IMR-90 (cell line): ENCODE data around the gene LEO1. TPM values are rescaled to one million over a fixed set of nuclear protein-coding genes. Genes with fewer than 3 reads are reported as not detected.

ENCODE experiments used
- ATAC-seq: fragments of 200-7000 bp; cut with Tn5 transposase; 2 replicates; pipeline ENCODE4 v1.9.1; 2020; ENCODE audit warnings: low read depth, mild to moderate bottlenecking, moderate library complexity
- BruUV-seq: library from RNA; stranded (reverse); fragments of 400-500 nt; replicated peaks from 2 replicates; lab custom pipeline; 2021; lab: Mats Ljungman, UMichigan
- CTCF ChIA-PET: fragments of 300-600 bp; formaldehyde crosslinking; extraction: SDS; loops from one replicate; lab custom pipeline; 2021; ENCODE audit warnings: antibody characterized with exemption; lab: Yijun Ruan, JAX
- POLR2A ChIA-PET: fragments of 300-600 bp; sonication (Branson Sonifier 250); formaldehyde crosslinking; loops from one replicate; lab custom pipeline; 2022; ENCODE audit warnings: antibody characterized with exemption; ENCODE audit not compliant: unreplicated experiment; lab: Charles Lee
- DNase-seq: peaks from one replicate; pipeline ENCODE4 v3.0.0; 2013
- H2AFZ ChIP-seq: replicated peaks from 2 replicates; pipeline ENCODE3; 2013; ENCODE audit warnings: low read length, mild to moderate bottlenecking; ENCODE audit not compliant: poor library complexity
- H2AK5ac ChIP-seq: 2 replicates; pipeline ENCODE4 v1.6.1; 2013; ENCODE audit warnings: low read depth, low read length, inconsistent platforms
- H2AK9ac ChIP-seq: replicated peaks from 2 replicates; pipeline ENCODE3; 2013; ENCODE audit warnings: mild to moderate bottlenecking, low read depth, low read length, moderate library complexity; ENCODE audit not compliant: poor library complexity
- H2BK120ac ChIP-seq: 2 replicates; pipeline ENCODE4 v1.6.1; 2013; ENCODE audit warnings: low read depth, low read length, inconsistent platforms
- H2BK15ac ChIP-seq: 3 replicates; pipeline ENCODE4 v1.6.1; 2013; ENCODE audit warnings: low read depth, low read length, inconsistent platforms
- H2BK20ac ChIP-seq: 2 replicates; pipeline ENCODE4 v1.6.1; 2013; ENCODE audit warnings: low read depth, mild to moderate bottlenecking, inconsistent platforms, low read length, moderate library complexity
- H2BK5ac ChIP-seq: 2 replicates; pipeline ENCODE4 v1.6.1; 2013; ENCODE audit warnings: mild to moderate bottlenecking, low read depth, low read length, inconsistent platforms; ENCODE audit not compliant: poor library complexity, severe bottlenecking
- H3K14ac ChIP-seq: replicated peaks from 2 replicates; pipeline ENCODE4 v1.6.1; 2013; ENCODE audit warnings: low read depth, low read length, inconsistent platforms
- H3K18ac ChIP-seq: 2 replicates; pipeline ENCODE4 v1.6.1; 2013; ENCODE audit warnings: low read depth, low read length, control low read depth
- H3K23ac ChIP-seq: 2 replicates; pipeline ENCODE4 v1.6.1; 2013; ENCODE audit warnings: low read depth, low read length, inconsistent platforms
- H3K27ac ChIP-seq: 2 replicates; pipeline ENCODE4 v1.5.1; 2013; ENCODE audit warnings: mild to moderate bottlenecking, control low read depth, low read length; ENCODE audit not compliant: insufficient read depth
- H3K27me3 ChIP-seq: 2 replicates; pipeline ENCODE4 v1.6.1; 2013; ENCODE audit warnings: low read length; ENCODE audit not compliant: control insufficient read depth, insufficient read depth
- H3K36me3 ChIP-seq: 2 replicates; pipeline ENCODE4 v1.6.1; 2013; ENCODE audit warnings: low read length, mixed read lengths; ENCODE audit not compliant: control insufficient read depth, insufficient read depth
- H3K4ac ChIP-seq: 2 replicates; pipeline ENCODE4 v1.6.1; 2013; ENCODE audit warnings: low read depth, low read length, inconsistent platforms
- H3K4me1 ChIP-seq: 2 replicates; pipeline ENCODE4 v1.6.1; 2013; ENCODE audit warnings: low read length, mixed read lengths; ENCODE audit not compliant: control insufficient read depth, insufficient read depth
- H3K4me2 ChIP-seq: 2 replicates; pipeline ENCODE4 v1.6.1; 2013; ENCODE audit warnings: low read depth, mild to moderate bottlenecking, control low read depth, low read length, moderate library complexity
- H3K4me3 ChIP-seq: 2 replicates; pipeline ENCODE4 v1.5.1; 2013; ENCODE audit warnings: low read depth, mild to moderate bottlenecking, control low read depth, low read length, moderate library complexity; ENCODE audit not compliant: insufficient read depth
- H3K56ac ChIP-seq: 2 replicates; pipeline ENCODE4 v1.6.1; 2013; ENCODE audit warnings: low read length, inconsistent platforms; ENCODE audit not compliant: insufficient read depth; ENCODE audit errors: extremely low read depth
- H3K79me1 ChIP-seq, 2 experiments: 2 replicates each; pipeline ENCODE4 v1.6.1; 2013; ENCODE audit warnings: low read length in 2 of 2, inconsistent platforms in 1 of 2, low read depth in 1 of 2
- H3K9ac ChIP-seq: 2 replicates; pipeline ENCODE4 v1.6.1; 2013; ENCODE audit warnings: low read depth, low read length, control low read depth
- H3K9me1 ChIP-seq: 2 replicates; pipeline ENCODE4 v1.6.1; 2013; ENCODE audit warnings: low read length, inconsistent platforms; ENCODE audit not compliant: insufficient read depth
- H3K9me3 ChIP-seq: 2 replicates; pipeline ENCODE4 v1.6.1; 2013; ENCODE audit warnings: low read length; ENCODE audit not compliant: control insufficient read depth, insufficient read depth
- H4K20me1 ChIP-seq: 2 replicates; pipeline ENCODE4 v1.6.1; 2013; ENCODE audit warnings: low read length, inconsistent platforms; ENCODE audit not compliant: insufficient read depth
- H4K5ac ChIP-seq: 2 replicates; pipeline ENCODE4 v1.6.1; 2013; ENCODE audit warnings: mild to moderate bottlenecking, low read depth, low read length, control low read depth
- H4K8ac ChIP-seq, 2 experiments: 2 replicates each; pipeline ENCODE4 v1.6.1; 2013; ENCODE audit warnings: low read depth in 2 of 2, low read length in 2 of 2, control low read depth in 1 of 2, inconsistent platforms in 1 of 2
- H4K91ac ChIP-seq: 2 replicates; pipeline ENCODE4 v1.6.1; 2013; ENCODE audit warnings: low read depth, low read length, inconsistent platforms; ENCODE audit not compliant: insufficient read depth
- CHD1 ChIP-seq: IDR thresholded peaks from 2 replicates; pipeline ENCODE4 v1.6.1; 2012; ENCODE audit warnings: low read depth, low read length, improper control_type of control experiment
- MAFK ChIP-seq: IDR thresholded peaks from 2 replicates; pipeline ENCODE4 v1.6.1; 2012; ENCODE audit warnings: low read depth, low read length, improper control_type of control experiment
- RCOR1 ChIP-seq: IDR thresholded peaks from 2 replicates; pipeline ENCODE4 v1.6.1; 2012; ENCODE audit warnings: mild to moderate bottlenecking, low read length, improper control_type of control experiment; ENCODE audit not compliant: insufficient replicate concordance
- SMC3 ChIP-seq: fragments of 150-350 bp; IDR thresholded peaks from 2 replicates; pipeline ENCODE4 v1.6.1; 2016; ENCODE audit warnings: low read depth, mild to moderate bottlenecking, antibody characterized with exemption, low read length, moderate library complexity
- WGBS, 2 experiments: methylation state at CpG; one replicate each; pipeline versions ENCODE4 v1.1.5 to v1.1.7; 2013; ENCODE audit warnings: missing lambda C conversion rate in 2 of 2; ENCODE audit not compliant: insufficient read length in 1 of 2; ENCODE audit errors: extremely low coverage in 2 of 2; 5-methylcytosine and 5-hydroxymethylcytosine counted together
- dilution Hi-C: fragments of 300-500 bp; cut with HindIII; formaldehyde crosslinking; loops from one replicate; pipeline ENCODE4 v1.14.3; 2018; ENCODE audit warnings: low sequenced_read_pairs; ENCODE audit not compliant: unreplicated experiment
- in situ Hi-C: fragments of 300-500 bp; cut with MboI; formaldehyde crosslinking; loops from 3 replicates; pipeline ENCODE4 v1.14.3; 2019; ENCODE audit warnings: low sequenced_read_pairs, inconsistent platforms, mixed read lengths
- intact Hi-C: fragments of 100-400 bp; cut with micrococcal nuclease; formaldehyde crosslinking; loops from 2 replicates; pipeline ENCODE4 v1.10.0; 2022
- polyA plus RNA-seq, 3 experiments: library from polyadenylated mRNA; depleted of rRNA; stranded (reverse); fragments of >200 nt; gene quantifications; 2 replicates each; pipeline ENCODE4 v1.2.3, GENCODE V29; 2012; ENCODE audit warnings: low replicate concordance in 1 of 3
- total RNA-seq: library from RNA; depleted of rRNA; stranded (reverse); fragments of >200 nt; gene quantifications from 2 replicates; pipeline ENCODE4 v1.2.3, GENCODE V29; 2012

Gene LEO1
- total and polyA plus RNA-seq, 2 of the 4 experiments (the other 2 are of a cell fraction): 9.0 to 11.5 TPM

DNA sequence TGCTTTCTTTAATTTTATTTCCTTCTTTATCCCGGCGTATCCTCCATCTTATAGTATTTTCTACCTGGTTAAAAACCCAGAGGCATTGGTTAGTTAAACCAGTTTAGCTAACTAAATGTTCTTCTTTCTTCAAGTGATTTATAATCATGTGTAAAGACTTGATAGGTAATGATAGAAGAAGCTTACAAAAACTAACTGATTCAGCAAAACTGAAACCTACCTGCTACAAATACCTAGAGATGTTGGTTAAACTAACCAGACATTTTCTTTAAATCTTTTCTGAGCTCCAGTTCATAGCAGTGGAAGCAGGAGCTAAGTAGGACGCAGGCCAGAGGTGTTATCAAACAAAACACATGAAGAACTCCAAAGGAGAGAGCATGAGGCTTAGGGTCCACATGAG is 44.8 kb downstream of the LEO1 start:
- Histone ChIP-seq H3K27ac (no peak overlapping the region), H2BK20ac (no peak overlapping the region), H3K14ac (no peak overlapping the region), H3K4me3 (no peak overlapping the region), H3K9me1 (peaks cover 6% of the 10 kb centered on the region; the same call in 1 of the 2 replicates), H3K4me1 (no peaks in the 10 kb centered on the region), H3K4ac (no peak overlapping the region), H3K9ac (no peak overlapping the region), H2BK120ac (no peak overlapping the region), H4K8ac (no peak overlapping the region), H2AK5ac (no peak overlapping the region), H3K23ac (no peak overlapping the region), H4K20me1 (no peaks in the 10 kb centered on the region), H2AFZ (no peak overlapping the region), H4K5ac (no peak overlapping the region), H2AK9ac (no peak overlapping the region), H3K79me1 (no peaks in the 10 kb centered on the region), H4K91ac (no peak overlapping the region), H3K36me3 (peaks cover 23% of the 10 kb centered on the region), H2BK5ac (no peak overlapping the region), H3K18ac (no peak overlapping the region), H3K27me3 (no peaks in the 10 kb centered on the region), H3K4me2 (no peak overlapping the region), H2BK15ac (no peak overlapping the region), H3K56ac (no peak overlapping the region), H3K9me3 (no peaks in the 10 kb centered on the region)
- CTCF ChIA-PET: no interaction called here
- DNase-seq (no peak), ATAC-seq (no peak)
- intact Hi-C loops (no loop called here), in situ Hi-C loops (no loop called here), dilution Hi-C loops (no loop called here)
- WGBS, 2 experiments: 80% methylated on average over 1 of the region's 3 CpGs; no CpG with 5 or more reads in 1 of the 2 experiments
- POLR2A ChIA-PET: no interaction called here
- no TSS peak for BruUV-seq
- TF ChIP-seq RCOR1: no peak
- TF ChIP-seq CHD1: no peak
- TF ChIP-seq SMC3: no peak
- TF ChIP-seq MAFK: peak; percentile 52
